ENCODE data around the gene BRD3OS.
"Not testable (repeated sequence)": the region's sequence is repeated elsewhere in the genome, so short reads cannot be mapped to it uniquely, and the experiment has no call there.

DNA sequence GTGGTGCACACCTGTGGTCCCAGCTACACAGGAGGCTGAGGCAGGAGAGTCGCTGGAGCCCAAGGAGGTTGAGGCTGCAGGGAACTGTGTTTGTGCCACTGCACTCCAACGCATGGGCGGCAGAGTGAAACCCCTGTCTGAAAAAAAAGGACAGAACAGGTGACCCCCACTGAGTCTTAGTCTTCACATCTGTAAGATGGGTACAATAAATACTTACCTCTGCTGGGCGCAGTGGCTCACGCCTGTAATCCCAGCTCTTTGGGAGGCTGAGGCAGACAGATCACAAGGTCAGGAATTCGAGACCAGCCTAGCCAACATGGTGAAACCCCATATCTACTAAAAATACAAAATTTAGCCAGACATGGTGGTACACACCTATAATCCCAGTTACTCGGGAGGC, 47.4 kb downstream of the BRD3OS start:
- TF ChIP-seq, protein P1, sequence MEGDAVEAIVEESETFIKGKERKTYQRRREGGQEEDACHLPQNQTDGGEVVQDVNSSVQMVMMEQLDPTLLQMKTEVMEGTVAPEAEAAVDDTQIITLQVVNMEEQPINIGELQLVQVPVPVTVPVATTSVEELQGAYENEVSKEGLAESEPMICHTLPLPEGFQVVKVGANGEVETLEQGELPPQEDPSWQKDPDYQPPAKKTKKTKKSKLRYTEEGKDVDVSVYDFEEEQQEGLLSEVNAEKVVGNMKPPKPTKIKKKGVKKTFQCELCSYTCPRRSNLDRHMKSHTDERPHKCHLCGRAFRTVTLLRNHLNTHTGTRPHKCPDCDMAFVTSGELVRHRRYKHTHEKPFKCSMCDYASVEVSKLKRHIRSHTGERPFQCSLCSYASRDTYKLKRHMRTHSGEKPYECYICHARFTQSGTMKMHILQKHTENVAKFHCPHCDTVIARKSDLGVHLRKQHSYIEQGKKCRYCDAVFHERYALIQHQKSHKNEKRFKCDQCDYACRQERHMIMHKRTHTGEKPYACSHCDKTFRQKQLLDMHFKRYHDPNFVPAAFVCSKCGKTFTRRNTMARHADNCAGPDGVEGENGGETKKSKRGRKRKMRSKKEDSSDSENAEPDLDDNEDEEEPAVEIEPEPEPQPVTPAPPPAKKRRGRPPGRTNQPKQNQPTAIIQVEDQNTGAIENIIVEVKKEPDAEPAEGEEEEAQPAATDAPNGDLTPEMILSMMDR (IDR thresholded peaks at IDR 0.05; ENCODE audit: low read depth, low read length), result not testable (repeated sequence)
- TF ChIP-seq POLR2A (IDR thresholded peaks at IDR 0.05; ENCODE audit: extremely low read depth, insufficient read length); MYC (IDR thresholded peaks at IDR 0.05; ENCODE audit: low read depth, low read length): not testable (repeated sequence)
- TF ChIP-seq, protein P2, sequence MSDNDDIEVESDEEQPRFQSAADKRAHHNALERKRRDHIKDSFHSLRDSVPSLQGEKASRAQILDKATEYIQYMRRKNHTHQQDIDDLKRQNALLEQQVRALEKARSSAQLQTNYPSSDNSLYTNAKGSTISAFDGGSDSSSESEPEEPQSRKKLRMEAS (IDR thresholded peaks at IDR 0.05; ENCODE audit: low read depth, low read length), result not testable (repeated sequence)
